KOPT-K1 (cell line): Measurements from ENCODE around the gene PPP2R3B.
"Not testable (repeated sequence)": the region's sequence is repeated elsewhere in the genome, so short reads cannot be mapped to it uniquely, and the experiment has no call there.

Source experiments
- H3K27ac ChIP-seq: fragments of 200-600 bp; sonication (generic); 2 replicates; pipeline ENCODE4 v1.5.1; 2016; ENCODE audit warnings: antibody characterized with exemption, mild to moderate bottlenecking, low read depth, low read length; ENCODE audit not compliant: poor library complexity, severe bottlenecking
- H3K36me3 ChIP-seq: fragments of 200-600 bp; sonication (generic); 2 replicates; pipeline ENCODE4 v1.5.1; 2017; ENCODE audit warnings: antibody characterized with exemption, mild to moderate bottlenecking, low read length, moderate library complexity; ENCODE audit not compliant: insufficient read depth
- H3K9me3 ChIP-seq: fragments of 200-600 bp; sonication (generic); 2 replicates; pipeline ENCODE4 v1.5.1; 2017; ENCODE audit warnings: antibody characterized with exemption, low read length, mild to moderate bottlenecking; ENCODE audit not compliant: insufficient read depth, poor library complexity, severe bottlenecking

PPP2R3B gene

DNA sequence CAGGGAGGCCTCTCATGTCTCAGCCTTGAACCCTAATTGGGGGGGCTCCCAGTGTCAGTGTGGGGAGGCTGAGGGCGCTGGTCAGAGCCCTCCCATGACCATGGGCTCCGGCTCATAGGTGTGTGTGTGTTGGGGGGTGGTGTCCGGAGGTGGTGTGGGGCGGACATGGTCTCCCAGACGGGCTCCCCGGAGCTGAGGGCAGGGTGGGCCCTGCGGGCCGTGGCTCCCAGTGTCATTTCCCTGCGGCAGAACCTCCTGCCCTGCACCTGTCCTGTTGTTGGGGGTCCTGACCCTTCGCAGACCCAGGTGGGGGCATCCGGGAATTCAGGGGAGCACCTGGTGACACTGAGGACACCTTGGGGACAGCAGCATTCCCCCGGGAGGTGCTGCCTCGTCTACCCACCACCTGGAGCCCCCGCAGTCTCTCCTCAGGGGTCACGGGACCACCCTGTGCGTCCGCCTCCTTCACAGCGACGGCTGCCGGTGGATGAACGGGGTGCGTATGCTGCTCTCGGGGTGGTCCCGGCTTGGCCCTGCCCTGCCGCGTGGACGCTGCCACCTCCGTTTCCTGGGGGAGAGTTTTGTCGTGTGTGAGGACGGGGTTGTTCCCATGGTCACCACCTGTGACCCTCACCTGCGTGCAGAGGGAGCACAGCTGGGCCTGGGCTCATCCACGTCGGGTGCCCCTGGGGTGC is 53.6 kb downstream of the PPP2R3B start:
- Histone ChIP-seq H3K27ac (no peak overlapping the region), H3K36me3 (peaks cover 64% of the 10 kb centered on the region), H3K9me3 (no peaks in the 10 kb centered on the region)

DNA sequence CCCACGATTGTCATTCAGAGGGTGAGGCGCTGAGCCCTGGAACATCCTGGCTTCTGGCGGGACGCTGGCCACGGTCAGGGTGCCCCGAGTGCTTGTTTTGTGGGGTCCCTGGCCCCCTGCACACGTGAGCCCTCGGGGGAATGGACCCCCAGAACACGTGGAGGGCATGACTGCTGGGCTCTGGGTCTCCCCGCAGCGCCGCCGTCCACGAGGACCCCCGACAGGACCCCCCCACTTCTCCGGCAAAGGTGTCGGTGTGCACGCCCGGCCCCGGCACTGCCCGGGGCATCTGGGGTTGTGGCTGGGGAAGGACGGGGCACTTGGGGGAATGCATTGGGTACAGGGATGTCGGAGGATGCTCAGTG is 54.2 kb downstream of the PPP2R3B start:
- Histone ChIP-seq H3K9me3 (no peaks in the 10 kb centered on the region), H3K36me3 (peaks cover 58% of the 10 kb centered on the region), H3K27ac (no peak overlapping the region)

DNA sequence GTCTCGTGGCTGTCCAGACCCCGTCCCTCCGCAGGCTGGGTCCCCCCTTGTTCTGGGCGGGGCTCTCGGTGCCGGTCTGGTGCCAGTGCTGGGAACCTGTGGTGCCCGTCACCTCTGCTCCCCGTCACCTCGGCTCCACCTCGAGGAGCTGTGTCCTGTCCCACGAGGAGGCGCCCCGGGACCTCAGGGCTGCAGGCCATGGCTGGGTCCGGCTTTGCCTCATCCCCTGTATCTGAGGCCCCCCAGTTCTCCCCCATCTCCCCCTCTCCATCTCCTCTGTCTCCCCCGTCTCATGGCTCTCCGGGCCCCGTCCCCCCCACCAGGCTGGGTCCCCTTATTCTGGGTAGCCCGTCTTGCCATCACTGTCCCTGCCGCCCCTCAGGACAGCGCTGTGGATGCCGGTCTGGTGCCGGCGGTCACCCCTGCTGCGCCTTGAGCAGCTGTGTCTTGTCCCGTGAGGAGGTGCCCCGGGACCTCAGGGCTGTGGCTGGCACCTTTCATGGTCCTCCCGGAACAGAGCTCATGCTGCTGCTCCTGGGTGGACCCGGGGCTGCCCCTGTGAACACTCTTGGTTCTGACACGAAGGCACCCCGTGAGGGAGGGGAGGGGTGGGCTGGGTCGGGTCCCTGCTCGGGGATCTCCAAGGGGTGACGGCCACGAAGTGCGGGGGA is 54.7 kb downstream of the PPP2R3B start:
- Histone ChIP-seq H3K36me3 (peaks cover 53% of the 10 kb centered on the region), H3K9me3 (no peaks in the 10 kb centered on the region), H3K27ac (no peak overlapping the region)

GRCh38 chrX:331151-331824 is 55.4 kb downstream of the PPP2R3B start:
- no peak overlapping the region for H3K27ac ChIP-seq
- H3K9me3 ChIP-seq, result no peaks in the 10 kb centered on the region

GRCh38 chrX:330726-331150 is 56.0 kb downstream of the PPP2R3B start:
- H3K36me3 ChIP-seq, result peaks cover 41% of the 10 kb centered on the region
- no peak overlapping the region for H3K27ac ChIP-seq
- H3K9me3 ChIP-seq, result no peaks in the 10 kb centered on the region

More at GRCh38 chrX:331151-331824, 55.4 kb downstream of the PPP2R3B start:
- H3K36me3 ChIP-seq, result peaks cover 46% of the 10 kb centered on the region

- H3K9me3 ChIP-seq, H3K27ac ChIP-seq: not testable (repeated sequence)
- H3K36me3 ChIP-seq, result peaks cover 36% of the 10 kb centered on the region
Measured at GRCh38 chrX:330141-330725, 56.5 kb downstream of the PPP2R3B start.

DNA sequence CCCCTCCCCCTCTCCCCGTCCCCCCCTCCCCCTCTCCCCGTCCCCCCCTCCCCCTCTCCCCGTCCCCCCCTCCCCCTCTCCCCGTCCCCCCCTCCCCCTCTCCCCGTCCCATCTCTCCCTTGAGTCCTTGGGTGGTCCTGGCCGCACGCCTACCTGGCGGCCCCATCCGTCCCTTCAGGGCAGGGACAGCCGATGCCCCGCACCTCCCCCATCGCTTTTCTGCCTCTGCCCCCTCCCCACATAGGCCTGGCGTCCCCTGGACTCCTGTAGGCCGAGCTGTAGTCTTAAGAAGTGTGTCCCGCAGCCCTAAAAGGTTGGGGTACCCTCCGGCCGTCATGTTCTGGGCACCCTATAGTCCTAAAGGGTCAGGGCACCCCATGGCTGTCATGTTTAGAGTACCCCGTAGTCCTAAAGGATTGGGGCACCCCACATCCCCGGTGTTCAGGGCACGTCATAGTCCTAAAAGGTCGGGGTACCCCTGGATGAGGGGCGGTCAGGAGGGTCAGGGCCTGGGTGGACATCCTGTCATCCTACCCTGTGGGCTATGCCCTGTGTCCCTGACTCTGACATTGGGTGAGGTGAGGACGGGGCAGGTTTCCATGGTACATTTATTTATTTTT is 57.3 kb downstream of the PPP2R3B start:
- no peak overlapping the region for H3K27ac ChIP-seq
- no peaks in the 10 kb centered on the region for H3K9me3 ChIP-seq
- peaks cover 27% of the 10 kb centered on the region for H3K36me3 ChIP-seq

DNA sequence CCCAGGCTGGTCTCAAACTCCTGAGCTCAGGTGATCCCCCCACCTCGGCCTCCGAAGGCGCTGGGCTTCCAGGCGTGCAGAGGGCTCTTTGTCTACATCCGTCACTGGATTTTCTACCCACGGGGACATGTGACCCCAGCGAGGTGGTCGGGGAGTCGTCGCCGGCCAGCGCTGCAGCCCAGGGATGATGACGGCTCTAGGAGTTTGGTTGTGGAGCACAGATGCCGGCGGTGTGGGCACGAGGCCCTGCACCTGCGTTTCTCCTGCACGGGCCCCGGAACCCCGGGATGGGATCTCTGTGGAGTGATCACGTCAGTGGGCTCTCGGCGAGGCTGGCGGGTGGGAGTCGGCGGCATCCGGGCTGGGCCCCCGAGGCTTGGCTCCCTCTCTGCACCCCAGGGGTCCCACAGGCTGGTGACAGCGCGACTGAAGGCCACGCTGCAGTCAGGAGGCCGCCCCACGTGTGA is 59.0 kb downstream of the PPP2R3B start:
- no peaks in the 10 kb centered on the region for H3K9me3 ChIP-seq
- H3K36me3 ChIP-seq, result peaks cover 10% of the 10 kb centered on the region
- H3K27ac ChIP-seq, result no peak overlapping the region

GRCh38 chrX:324664-325063 is 62.0 kb downstream of the PPP2R3B start:
- not testable (repeated sequence) for H3K27ac ChIP-seq, H3K36me3 ChIP-seq, H3K9me3 ChIP-seq

- H3K27ac ChIP-seq, result no peak overlapping the region
- no peaks in the 10 kb centered on the region for H3K36me3 ChIP-seq
- H3K9me3 ChIP-seq, result no peaks in the 10 kb centered on the region
Measured at GRCh38 chrX:323721-324628, 62.7 kb downstream of the PPP2R3B start.

- H3K9me3 ChIP-seq, result no peaks in the 10 kb centered on the region
- peak overlapping the region; percentile 96 for H3K27ac ChIP-seq
- H3K36me3 ChIP-seq, result peaks cover 19% of the 10 kb centered on the region
Measured at GRCh38 chrX:320126-320783, 66.5 kb downstream of the PPP2R3B start.

DNA sequence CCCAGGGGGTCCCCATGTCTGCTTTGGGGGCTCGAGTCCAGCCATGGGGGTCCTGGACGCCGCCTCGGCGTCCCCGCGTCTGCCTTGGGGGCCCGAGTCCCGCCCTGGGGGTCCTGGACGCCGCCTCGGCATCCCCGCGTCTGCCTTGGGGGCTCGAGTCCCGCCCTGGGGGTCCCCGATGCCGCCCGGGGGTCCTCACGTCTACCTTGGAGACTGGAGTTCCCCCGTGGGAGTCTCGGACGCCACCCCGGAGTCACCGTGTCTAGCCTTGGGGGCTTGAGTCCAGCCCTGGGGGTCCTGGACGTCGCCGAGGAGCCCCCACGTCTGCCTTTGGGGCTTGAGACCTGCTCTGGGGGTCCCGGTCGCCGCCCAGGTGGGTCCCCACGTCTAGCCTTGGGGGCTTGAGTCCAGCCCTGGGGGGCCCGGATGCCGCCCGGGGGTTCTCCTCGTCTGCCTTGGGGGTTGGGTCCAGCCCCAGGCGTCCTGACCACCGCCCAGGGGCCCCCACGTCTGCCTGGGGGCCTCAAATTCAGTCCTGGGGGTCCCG is 67.1 kb downstream of the PPP2R3B start:
- Histone ChIP-seq H3K9me3 (no peaks in the 10 kb centered on the region), H3K36me3 (peaks cover 25% of the 10 kb centered on the region), H3K27ac (peak overlapping the region; percentile 96)

DNA sequence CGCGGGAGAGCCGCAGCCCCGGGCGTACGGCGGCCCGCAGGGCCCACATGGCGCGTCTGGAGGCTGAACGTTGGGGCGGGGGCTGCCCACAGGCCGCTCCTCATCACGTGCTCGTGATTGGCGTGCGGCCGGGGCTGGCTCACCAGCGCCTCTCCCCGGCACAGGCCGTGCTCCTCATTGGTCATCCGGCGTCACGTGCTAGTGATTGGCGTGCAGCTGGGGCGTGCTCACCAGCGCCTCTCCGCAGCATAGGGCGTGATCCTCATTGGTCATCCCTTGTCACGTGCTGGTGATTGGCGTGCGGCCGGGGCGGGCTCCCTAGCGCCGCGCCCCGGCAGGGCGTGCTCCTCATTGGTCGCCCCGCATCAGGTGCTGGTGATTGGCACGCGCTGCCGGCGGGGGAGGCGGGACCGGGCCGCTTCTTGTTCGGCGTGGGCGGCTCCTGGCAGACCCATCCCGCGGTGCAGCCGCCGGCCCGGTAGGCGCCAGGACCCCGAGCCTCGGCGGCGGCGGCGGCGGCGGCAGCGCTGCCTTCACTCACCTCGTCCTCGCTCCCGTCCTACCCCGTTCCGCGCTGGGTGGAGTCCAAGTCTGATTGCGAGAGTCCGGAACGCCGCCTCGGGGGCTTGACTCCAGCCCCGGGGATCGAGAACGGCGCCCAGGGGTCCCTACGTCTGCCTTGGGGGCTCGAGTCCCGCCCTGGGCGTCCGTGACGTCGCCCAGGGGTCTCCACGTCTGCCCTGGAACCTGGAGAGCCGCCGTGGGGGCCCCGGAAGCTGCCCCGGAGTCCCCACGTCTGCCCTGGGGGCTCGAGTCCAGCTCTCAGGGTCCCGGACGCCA is 67.7 kb downstream of the PPP2R3B start, which contains the start of gene GTPBP6:
Gene GTPBP6, minus strand, starts transcription at position 58 of the 840 bp plus-strand sequence. Its CDS starts 9 bp downstream, at position 49.
- Histone ChIP-seq H3K9me3 (no peaks in the 10 kb centered on the region), H3K27ac (peak within 1 kb of the TSS; percentile 96), H3K36me3 (peaks cover 32% of the 10 kb centered on the region)
